ENCODE results near the gene ZBTB32. TPM values are rescaled to one million over a fixed set of nuclear protein-coding genes. Genes with fewer than 3 reads are reported as not detected.

The ZBTB32 gene
- total RNA-seq, 1 experiment from 2014 or later: not detected

- Histone ChIP-seq H3K79me2 (ENCODE audit: insufficient read depth, low read length) (peaks cover 5% of the 10 kb centered on the region; the same call in 1 of the 2 replicates), H3K27ac (ENCODE audit: low read depth, low read length) (no peak overlapping the region), H3K27me3 (ENCODE audit: insufficient read depth, low read length) (no peaks in the 10 kb centered on the region), H2AFZ (ENCODE audit: low read depth, low read length, poor library complexity, severe bottlenecking) (no peak overlapping the region), H3K9me3 (ENCODE audit: control insufficient read depth in 1 of 2, insufficient read depth in 1 of 2, low read depth in 1 of 2, low read length in 2 of 2) (no peaks in the 10 kb centered on the region), H3K4me2 (ENCODE audit: low read length) (no peak overlapping the region), H3K9me2 (ENCODE audit: insufficient read depth) (no peaks in the 10 kb centered on the region), H3K4me1 (ENCODE audit: control insufficient read depth in 1 of 2, insufficient read depth in 2 of 2, low read length in 2 of 2) (peaks cover 9 to 33% of the 10 kb centered on the region in 2 experiments; a peak in 3 of 4 replicates), H4K20me1 (ENCODE audit: insufficient read depth) (no peaks in the 10 kb centered on the region), H3K4me3 (replicated peaks in 1 of 2; ENCODE audit: low read depth in 1 of 2, low read length in 2 of 2) (no peak overlapping the region), H3K9ac (ENCODE audit: low read length) (no peak overlapping the region), H3K36me3 (ENCODE audit: control insufficient read depth in 1 of 2, insufficient read depth in 2 of 2, low read length in 2 of 2) (no peaks in the 10 kb centered on the region)
- CTCF ChIA-PET: interaction anchor here (0.9 kb wide), 1 partner anchor 157 kb away, joined by 3 read pairs; no protein-coding TSS in a partner anchor
- intact Hi-C loops (cut with micrococcal nuclease): loop anchor here (10.0 kb wide), 1 partner anchor 358 kb away; the partner anchor contains the start of gene FFAR3
- no peak for ATAC-seq
- POLR2A ChIA-PET: interaction anchor here (1.2 kb wide), 1 partner anchor 35 kb away, joined by 3 read pairs; the partner anchor contains the start of gene LIN37
- BruUV-seq (replicated peaks): no TSS peak
- TF ChIP-seq CTCF (IDR thresholded peaks at IDR 0.05 in 2 of 3, conservative IDR thresholded peaks at IDR 0.05 in 1 of 3; ENCODE audit: borderline replicate concordance in 1 of 3, insufficient read depth in 1 of 3, low read depth in 2 of 3, low read length in 2 of 3): no peak
- TF ChIP-seq MAX (IDR thresholded peaks at IDR 0.05): no peak
- TF ChIP-seq JUND (IDR thresholded peaks at IDR 0.05): no peak
- no peak for TF ChIP-seq EGR1 (IDR thresholded peaks at IDR 0.05; ENCODE audit: low read depth)
- TF ChIP-seq ZFX (IDR thresholded peaks at IDR 0.05): no peak
- TF ChIP-seq POLR2A (IDR thresholded peaks at IDR 0.05; ENCODE audit: borderline replicate concordance, extremely low read depth, insufficient read depth, insufficient read length): no peak
- TF ChIP-seq ELF1 (IDR thresholded peaks at IDR 0.05; ENCODE audit: borderline replicate concordance, low read depth): no peak
- no peak for TF ChIP-seq POLR2AphosphoS5 (IDR thresholded peaks at IDR 0.05; ENCODE audit: low read depth, low read length)
- RAD21 ChIA-PET (ENCODE audit: low non-redundant PET in 1 of 2, low total read pairs in 2 of 2, uncharacterized antibody in 2 of 2, unreplicated experiment in 2 of 2): no interaction called here
- no peak for DNase-seq (ENCODE audit: low read depth, low spot score)
Measured at GRCh38 chr19:35712567-35713505, 8.5 kb downstream of the ZBTB32 start.

Measured in HCT116 (cell line).